ENCODE data around the gene CCDC190. TPM values are rescaled to one million over a fixed set of nuclear protein-coding genes. Genes with fewer than 3 reads are reported as not detected.
A peak's percentile ranks its signal among the peaks of the same experiment; 100 is the strongest.

CCDC190 gene
- total and polyA plus RNA-seq, 2 of the 13 experiments (the other 11 are each of a cell fraction or from before 2014, with no cell fraction given): not detected

- no peak for TF ChIP-seq ZUFSP (CRISPR knock-in tag; IDR thresholded peaks at IDR 0.05; ENCODE audit: borderline replicate concordance)
- TF ChIP-seq ZBTB42 (CRISPR knock-in tag; IDR thresholded peaks at IDR 0.05): no peak
- no peak for TF ChIP-seq CHCHD3 (CRISPR knock-in tag; IDR thresholded peaks at IDR 0.05)
- no peak for TF ChIP-seq NFKB2 (CRISPR knock-in tag; IDR thresholded peaks at IDR 0.05; ENCODE audit: borderline replicate concordance)
- no peak for TF ChIP-seq ZNF788 (CRISPR knock-in tag; IDR thresholded peaks at IDR 0.05; ENCODE audit: borderline replicate concordance)
- TF ChIP-seq RXRA (CRISPR knock-in tag; IDR thresholded peaks at IDR 0.05): peak; percentile 46; the same call in 1 of the 2 replicates
- TF ChIP-seq ZBED4 (CRISPR knock-in tag; IDR thresholded peaks at IDR 0.05; ENCODE audit: borderline replicate concordance): no peak; the same call in 1 of the 2 replicates
- no peak for TF ChIP-seq U2AF1 (optimal IDR thresholded peaks at IDR 0.05; ENCODE audit: low read depth, low read length)
- TF ChIP-seq DNMT3B (CRISPR knock-in tag; conservative IDR thresholded peaks at IDR 0.05): no peak
- TF ChIP-seq ZNF614 (CRISPR knock-in tag; IDR thresholded peaks at IDR 0.05; ENCODE audit: borderline replicate concordance): peak; percentile 68; the same call in 1 of the 2 replicates
- no peak for TF ChIP-seq ARHGAP35 (CRISPR knock-in tag; IDR thresholded peaks at IDR 0.05; ENCODE audit: borderline replicate concordance)
- no peak for TF ChIP-seq ZNF274 (CRISPR knock-in tag; IDR thresholded peaks at IDR 0.05)
- no peak for TF ChIP-seq MAZ (IDR thresholded peaks at IDR 0.05; ENCODE audit: borderline replicate concordance, low read depth, low read length)
- TF ChIP-seq MAZ (CRISPR knock-in tag; IDR thresholded peaks at IDR 0.05; ENCODE audit: low read depth): no peak
- TF ChIP-seq TEAD2 (CRISPR knock-in tag; IDR thresholded peaks at IDR 0.05): no peak
- no peak for TF ChIP-seq ZNF878 (CRISPR knock-in tag; IDR thresholded peaks at IDR 0.05)
- no peak for TF ChIP-seq ZNF143 (CRISPR knock-in tag; IDR thresholded peaks at IDR 0.05)
- no peak for TF ChIP-seq SNAI1 (CRISPR knock-in tag; IDR thresholded peaks at IDR 0.05; ENCODE audit: borderline replicate concordance)
- TF ChIP-seq FOXK1 (CRISPR knock-in tag; IDR thresholded peaks at IDR 0.05; ENCODE audit: borderline replicate concordance, low read depth): peak; percentile 51; the same call in 1 of the 2 replicates
- peak in 1 of 2 experiments; percentile 57; a peak in 1 of 4 replicates for TF ChIP-seq KLF16 (CRISPR knock-in tag; IDR thresholded peaks at IDR 0.05)
- TF ChIP-seq ZNF441 (CRISPR knock-in tag; IDR thresholded peaks at IDR 0.05; ENCODE audit: borderline replicate concordance): peak; percentile 39; the same call in 1 of the 2 replicates
- TF ChIP-seq MXD3 (CRISPR knock-in tag; IDR thresholded peaks at IDR 0.05): no peak
Observed at GRCh38 chr1:162892906-162893611, 32.1 kb upstream of the CCDC190 start (continued).
